ENCODE data around the gene USP22. TPM values are rescaled to one million over a fixed set of nuclear protein-coding genes. Genes with fewer than 3 reads are reported as not detected.

Gene USP22
- total RNA-seq, 1 experiment from 2014 or later, result 210 TPM

DNA sequence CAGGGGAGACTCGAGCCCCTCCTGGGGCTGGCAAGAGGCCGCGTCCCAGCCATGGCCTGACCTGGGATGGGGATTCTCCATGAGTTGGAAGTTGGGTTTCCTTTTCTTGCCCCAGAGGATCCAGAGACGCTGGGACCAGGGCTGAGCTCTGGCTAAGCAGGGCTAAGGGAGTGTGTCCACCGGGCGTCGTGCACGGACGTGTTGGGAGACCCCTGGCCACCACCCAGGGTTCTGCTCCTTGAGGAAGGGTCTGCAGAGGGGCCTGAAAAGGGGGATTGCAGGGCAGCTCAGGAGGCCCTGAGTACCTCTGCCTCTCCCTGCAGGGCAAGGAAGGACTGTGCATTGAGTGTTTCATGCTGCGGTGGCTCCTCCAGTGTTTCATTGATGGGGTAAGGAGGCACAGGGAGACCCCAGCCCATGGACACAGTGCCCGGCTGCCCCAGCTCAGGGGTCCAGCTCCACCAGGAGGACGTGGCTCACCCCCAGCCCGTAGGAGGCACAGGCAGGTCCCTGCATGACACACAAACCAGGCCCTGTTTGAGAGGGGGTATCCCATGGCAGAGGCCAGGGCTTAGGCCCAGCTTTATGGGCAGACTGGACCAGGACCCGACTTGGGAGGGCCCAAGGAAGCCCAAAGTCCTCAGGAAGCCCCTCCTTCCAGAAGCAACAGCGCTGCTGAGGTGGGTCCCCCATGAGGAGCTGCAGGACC lies 47.5 kb downstream of the USP22 start (continued):
- TF ChIP-seq, protein P1, sequence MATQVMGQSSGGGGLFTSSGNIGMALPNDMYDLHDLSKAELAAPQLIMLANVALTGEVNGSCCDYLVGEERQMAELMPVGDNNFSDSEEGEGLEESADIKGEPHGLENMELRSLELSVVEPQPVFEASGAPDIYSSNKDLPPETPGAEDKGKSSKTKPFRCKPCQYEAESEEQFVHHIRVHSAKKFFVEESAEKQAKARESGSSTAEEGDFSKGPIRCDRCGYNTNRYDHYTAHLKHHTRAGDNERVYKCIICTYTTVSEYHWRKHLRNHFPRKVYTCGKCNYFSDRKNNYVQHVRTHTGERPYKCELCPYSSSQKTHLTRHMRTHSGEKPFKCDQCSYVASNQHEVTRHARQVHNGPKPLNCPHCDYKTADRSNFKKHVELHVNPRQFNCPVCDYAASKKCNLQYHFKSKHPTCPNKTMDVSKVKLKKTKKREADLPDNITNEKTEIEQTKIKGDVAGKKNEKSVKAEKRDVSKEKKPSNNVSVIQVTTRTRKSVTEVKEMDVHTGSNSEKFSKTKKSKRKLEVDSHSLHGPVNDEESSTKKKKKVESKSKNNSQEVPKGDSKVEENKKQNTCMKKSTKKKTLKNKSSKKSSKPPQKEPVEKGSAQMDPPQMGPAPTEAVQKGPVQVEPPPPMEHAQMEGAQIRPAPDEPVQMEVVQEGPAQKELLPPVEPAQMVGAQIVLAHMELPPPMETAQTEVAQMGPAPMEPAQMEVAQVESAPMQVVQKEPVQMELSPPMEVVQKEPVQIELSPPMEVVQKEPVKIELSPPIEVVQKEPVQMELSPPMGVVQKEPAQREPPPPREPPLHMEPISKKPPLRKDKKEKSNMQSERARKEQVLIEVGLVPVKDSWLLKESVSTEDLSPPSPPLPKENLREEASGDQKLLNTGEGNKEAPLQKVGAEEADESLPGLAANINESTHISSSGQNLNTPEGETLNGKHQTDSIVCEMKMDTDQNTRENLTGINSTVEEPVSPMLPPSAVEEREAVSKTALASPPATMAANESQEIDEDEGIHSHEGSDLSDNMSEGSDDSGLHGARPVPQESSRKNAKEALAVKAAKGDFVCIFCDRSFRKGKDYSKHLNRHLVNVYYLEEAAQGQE (IDR thresholded peaks at IDR 0.05; ENCODE audit: low read depth), result no peak
- TF ChIP-seq SP1 (IDR thresholded peaks at IDR 0.05; ENCODE audit: low read depth), result no peak
- TF ChIP-seq POLR2A (IDR thresholded peaks at IDR 0.05; ENCODE audit: borderline replicate concordance, extremely low read depth, insufficient read depth, insufficient read length), result no peak

DNA sequence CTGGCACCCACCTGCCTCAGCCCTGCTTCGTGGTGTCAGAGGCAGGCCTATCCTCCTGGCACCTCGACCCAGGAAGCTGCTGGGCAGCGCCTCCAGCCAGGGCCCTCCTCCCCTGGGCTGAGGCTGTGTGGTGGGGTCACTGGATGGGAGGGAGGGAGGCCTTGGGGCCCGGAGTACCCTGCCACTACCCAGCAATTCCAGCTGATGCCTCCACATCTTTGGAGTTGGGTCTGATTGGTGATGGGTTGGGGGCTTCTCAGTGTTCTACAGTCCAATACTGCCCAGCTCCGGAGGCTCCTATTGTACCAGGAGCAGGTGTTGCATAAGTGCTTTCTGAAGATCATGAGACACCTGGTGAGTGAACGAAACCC lies 48.0 kb downstream of the USP22 start:
- no peak for DNase-seq (ENCODE audit: low read depth, low spot score)
- no peaks in the 10 kb centered on the region for H3K27me3 ChIP-seq (ENCODE audit: insufficient read depth, low read length)
- H3K79me2 ChIP-seq (ENCODE audit: insufficient read depth, low read length), result no peaks in the 10 kb centered on the region
- peaks cover 6 to 9% of the 10 kb centered on the region in 2 experiments; a peak in 3 of 4 replicates for H3K4me1 ChIP-seq (ENCODE audit: control insufficient read depth in 1 of 2, insufficient read depth in 2 of 2, low read length in 2 of 2)
- no peak overlapping the region for H3K4me2 ChIP-seq (ENCODE audit: low read length)
- no peak overlapping the region for H3K4me3 ChIP-seq (replicated peaks in 1 of 2; ENCODE audit: low read depth in 1 of 2, low read length in 2 of 2)
- peaks cover 0 to under 1% of the 10 kb centered on the region in 2 experiments; a peak in 1 of 4 replicates for H3K36me3 ChIP-seq (ENCODE audit: control insufficient read depth in 1 of 2, insufficient read depth in 2 of 2, low read length in 2 of 2)
- TF ChIP-seq ZNF274 (IDR thresholded peaks at IDR 0.05; ENCODE audit: low read depth, low read length) (no peak), POLR2A (IDR thresholded peaks at IDR 0.05; ENCODE audit: borderline replicate concordance, extremely low read depth, insufficient read depth, insufficient read length) (no peak)
- no peak overlapping the region for H3K9ac ChIP-seq (ENCODE audit: low read length)
- H3K27ac ChIP-seq (ENCODE audit: low read depth, low read length), result no peak overlapping the region
- H3K9me2 ChIP-seq (ENCODE audit: insufficient read depth), result no peaks in the 10 kb centered on the region
- POLR2A ChIA-PET, result no interaction called here
- H4K20me1 ChIP-seq (ENCODE audit: insufficient read depth), result no peaks in the 10 kb centered on the region
- intact Hi-C loops (cut with micrococcal nuclease), result loop anchor here (5.0 kb wide), 2 partner anchors 52 to 192 kb away; no protein-coding TSS in a partner anchor
- RAD21 ChIA-PET (ENCODE audit: low non-redundant PET in 1 of 2, low total read pairs in 2 of 2, uncharacterized antibody in 2 of 2, unreplicated experiment in 2 of 2), result no interaction called here
- no peak for ATAC-seq
- BruUV-seq (replicated peaks), result no TSS peak
- H3K9me3 ChIP-seq (ENCODE audit: control insufficient read depth in 1 of 2, insufficient read depth in 1 of 2, low read depth in 1 of 2, low read length in 2 of 2), result no peaks in the 10 kb centered on the region
- no peak overlapping the region for H2AFZ ChIP-seq (ENCODE audit: low read depth, low read length, poor library complexity, severe bottlenecking)
- CTCF ChIA-PET, result no interaction called here
